ENCODE data around the gene ELAPOR2.
"Not testable (repeated sequence)": the region's sequence is repeated elsewhere in the genome, so short reads cannot be mapped to it uniquely, and the experiment has no call there.

Gene ELAPOR2

DNA sequence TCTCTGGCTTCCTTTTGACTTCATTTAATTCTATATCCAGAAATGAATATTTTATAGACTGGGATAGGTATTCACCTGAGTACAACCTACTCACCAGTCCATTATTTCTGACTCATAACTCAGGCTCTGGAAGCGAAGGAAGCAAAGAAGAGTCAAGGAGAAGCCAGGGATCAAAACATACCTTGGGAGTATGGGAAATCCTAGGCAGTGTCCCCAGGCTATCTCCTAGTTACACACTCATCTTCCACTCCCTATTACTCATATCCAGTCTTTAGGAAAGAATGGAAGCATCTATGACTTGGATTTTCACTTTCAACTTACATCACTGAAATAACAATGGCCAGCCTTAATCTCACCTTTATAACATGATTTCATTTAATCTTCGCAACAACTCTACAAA is 40.9 kb upstream of the ELAPOR2 start:
- no peaks in the 10 kb centered on the region for H3K4me1 ChIP-seq (ENCODE audit: control insufficient read depth, low read depth, low read length)
- H2AK5ac ChIP-seq (ENCODE audit: low read length), result no peak overlapping the region
- H3K27me3 ChIP-seq (ENCODE audit: insufficient read depth, low read length, poor library complexity), result no peaks in the 10 kb centered on the region
- H3K4ac ChIP-seq (ENCODE audit: low read depth, low read length), result no peak overlapping the region
- H3K18ac ChIP-seq (ENCODE audit: low read length), result no peak overlapping the region
- H3K4me3 ChIP-seq (ENCODE audit: low read length), result no peak overlapping the region
- no peak overlapping the region for H2BK5ac ChIP-seq (ENCODE audit: low read length)
- H2BK15ac ChIP-seq (replicated peaks; ENCODE audit: low read depth), result no peak overlapping the region
- H3K4me2 ChIP-seq (ENCODE audit: low read length), result no peak overlapping the region
- H4K8ac ChIP-seq (ENCODE audit: low read depth, low read length), result no peak overlapping the region
- WGBS (ENCODE audit: extremely low coverage, insufficient coverage, low lambda C conversion rate), result no CpG with 5 or more reads among the region's 2 CpGs
- no peaks in the 10 kb centered on the region for H3K79me2 ChIP-seq (ENCODE audit: control insufficient read depth, insufficient read depth, low read length)
- no peak overlapping the region for H3K27ac ChIP-seq (ENCODE audit: low read depth, low read length)
- no peak overlapping the region for H3K23ac ChIP-seq (ENCODE audit: low read length)
- H3K79me1 ChIP-seq (ENCODE audit: low read length), result no peaks in the 10 kb centered on the region
- no peak overlapping the region for H4K5ac ChIP-seq (ENCODE audit: low read length)
- H3K56ac ChIP-seq (ENCODE audit: low read length), result no peak overlapping the region
- no peak overlapping the region for H2BK120ac ChIP-seq (ENCODE audit: low read depth, low read length)
- H3K36me3 ChIP-seq (ENCODE audit: control insufficient read depth, insufficient read depth, low read length), result no peaks in the 10 kb centered on the region
- H3K9ac ChIP-seq (ENCODE audit: low read length), result no peak overlapping the region
- DNase-seq, result no peak

DNA sequence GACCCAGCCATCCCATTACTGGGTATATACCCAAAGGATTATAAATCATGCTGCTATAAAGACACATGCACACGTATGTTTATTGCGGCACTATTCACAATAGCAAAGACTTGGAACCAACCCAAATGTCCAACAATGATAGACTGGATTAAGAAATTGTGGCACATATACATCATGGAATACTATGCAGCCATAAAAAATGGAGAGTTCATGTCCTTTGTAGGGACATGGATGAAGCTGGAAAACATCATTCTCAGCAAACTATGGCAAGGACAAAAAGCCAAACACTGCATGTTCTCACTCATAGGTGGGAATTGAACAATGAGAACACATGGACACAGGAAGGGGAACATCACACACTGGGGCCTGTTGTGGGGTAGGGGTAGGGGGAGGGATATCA is 37.9 kb upstream of the ELAPOR2 start:
- not testable (repeated sequence) for H3K4me2 ChIP-seq (ENCODE audit: low read length); H2AK5ac ChIP-seq (ENCODE audit: low read length); H3K79me1 ChIP-seq (ENCODE audit: low read length); H3K27ac ChIP-seq (ENCODE audit: low read depth, low read length); H2BK15ac ChIP-seq (replicated peaks; ENCODE audit: low read depth); H4K8ac ChIP-seq (ENCODE audit: low read depth, low read length); H3K4me3 ChIP-seq (ENCODE audit: low read length); DNase-seq; H4K5ac ChIP-seq (ENCODE audit: low read length); H2BK120ac ChIP-seq (ENCODE audit: low read depth, low read length); H3K56ac ChIP-seq (ENCODE audit: low read length); H2BK5ac ChIP-seq (ENCODE audit: low read length); H3K18ac ChIP-seq (ENCODE audit: low read length); H3K23ac ChIP-seq (ENCODE audit: low read length); H3K79me2 ChIP-seq (ENCODE audit: control insufficient read depth, insufficient read depth, low read length); H3K9ac ChIP-seq (ENCODE audit: low read length); H3K4me1 ChIP-seq (ENCODE audit: control insufficient read depth, low read depth, low read length); H3K4ac ChIP-seq (ENCODE audit: low read depth, low read length); H3K36me3 ChIP-seq (ENCODE audit: control insufficient read depth, insufficient read depth, low read length); H3K27me3 ChIP-seq (ENCODE audit: insufficient read depth, low read length, poor library complexity)
- no CpG with 5 or more reads among the region's 2 CpGs for WGBS (ENCODE audit: extremely low coverage, insufficient coverage, low lambda C conversion rate)

DNA sequence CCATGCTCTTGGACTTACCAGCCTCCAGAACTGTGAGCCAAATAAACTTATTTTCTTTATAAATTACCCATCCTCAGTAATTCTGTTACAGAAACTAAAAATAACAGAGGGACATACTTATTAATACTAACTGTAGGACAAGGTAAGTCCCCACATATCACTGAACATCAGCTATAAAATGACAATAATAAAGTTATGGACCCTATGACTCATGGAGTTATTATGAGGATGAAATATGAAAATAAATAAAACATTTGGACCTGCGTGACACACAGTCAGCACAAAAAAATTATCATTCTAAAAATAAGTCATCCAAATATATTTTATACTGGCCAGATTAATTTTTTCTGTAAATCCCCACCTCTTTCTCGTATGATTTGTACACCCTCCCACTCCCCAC is 34.9 kb upstream of the ELAPOR2 start:
- Histone ChIP-seq H3K56ac (ENCODE audit: low read length) (no peak overlapping the region), H3K4me3 (ENCODE audit: low read length) (no peak overlapping the region)

GRCh38 chr7:87092568-87093091 is 33.2 kb upstream of the ELAPOR2 start:
- no peak for DNase-seq
- Histone ChIP-seq H2BK120ac (ENCODE audit: low read depth, low read length) (no peak overlapping the region), H2BK15ac (replicated peaks; ENCODE audit: low read depth) (no peak overlapping the region), H3K9ac (ENCODE audit: low read length) (no peak overlapping the region), H3K18ac (ENCODE audit: low read length) (no peak overlapping the region), H2BK5ac (ENCODE audit: low read length) (no peak overlapping the region), H2AK5ac (ENCODE audit: low read length) (no peak overlapping the region), H4K8ac (ENCODE audit: low read depth, low read length) (no peak overlapping the region), H3K4ac (ENCODE audit: low read depth, low read length) (no peak overlapping the region), H3K56ac (ENCODE audit: low read length) (no peak overlapping the region), H3K4me1 (ENCODE audit: control insufficient read depth, low read depth, low read length) (no peaks in the 10 kb centered on the region), H3K4me2 (ENCODE audit: low read length) (no peak overlapping the region), H4K5ac (ENCODE audit: low read length) (no peak overlapping the region), H3K4me3 (ENCODE audit: low read length) (no peak overlapping the region), H3K36me3 (ENCODE audit: control insufficient read depth, insufficient read depth, low read length) (no peaks in the 10 kb centered on the region), H3K27ac (ENCODE audit: low read depth, low read length) (no peak overlapping the region), H3K79me2 (ENCODE audit: control insufficient read depth, insufficient read depth, low read length) (no peaks in the 10 kb centered on the region), H3K79me1 (ENCODE audit: low read length) (no peaks in the 10 kb centered on the region), H3K27me3 (ENCODE audit: insufficient read depth, low read length, poor library complexity) (no peaks in the 10 kb centered on the region), H3K23ac (ENCODE audit: low read length) (no peak overlapping the region)
- WGBS (ENCODE audit: extremely low coverage, insufficient coverage, low lambda C conversion rate), result no CpG with 5 or more reads among the region's 2 CpGs

More for the DNA sequence above, 34.9 kb upstream of the ELAPOR2 start:
- Histone ChIP-seq H3K9ac (ENCODE audit: low read length) (no peak overlapping the region), H3K79me1 (ENCODE audit: low read length) (no peaks in the 10 kb centered on the region), H3K27ac (ENCODE audit: low read depth, low read length) (no peak overlapping the region), H3K4me1 (ENCODE audit: control insufficient read depth, low read depth, low read length) (no peaks in the 10 kb centered on the region), H2BK15ac (replicated peaks; ENCODE audit: low read depth) (no peak overlapping the region), H2AK5ac (ENCODE audit: low read length) (no peak overlapping the region), H2BK120ac (ENCODE audit: low read depth, low read length) (no peak overlapping the region), H3K36me3 (ENCODE audit: control insufficient read depth, insufficient read depth, low read length) (no peaks in the 10 kb centered on the region), H3K79me2 (ENCODE audit: control insufficient read depth, insufficient read depth, low read length) (no peaks in the 10 kb centered on the region), H3K4ac (ENCODE audit: low read depth, low read length) (no peak overlapping the region), H3K4me2 (ENCODE audit: low read length) (no peak overlapping the region), H4K8ac (ENCODE audit: low read depth, low read length) (no peak overlapping the region), H3K18ac (ENCODE audit: low read length) (no peak overlapping the region), H4K5ac (ENCODE audit: low read length) (no peak overlapping the region), H3K23ac (ENCODE audit: low read length) (no peak overlapping the region), H3K27me3 (ENCODE audit: insufficient read depth, low read length, poor library complexity) (no peaks in the 10 kb centered on the region), H2BK5ac (ENCODE audit: low read length) (no peak overlapping the region)
- no CpG with 5 or more reads among the region's 2 CpGs for WGBS (ENCODE audit: extremely low coverage, insufficient coverage, low lambda C conversion rate)
- no peak for DNase-seq

- H3K27ac ChIP-seq (ENCODE audit: low read depth, low read length), result no peak overlapping the region
- H3K18ac ChIP-seq (ENCODE audit: low read length), result no peak overlapping the region
- no peaks in the 10 kb centered on the region for H3K4me1 ChIP-seq (ENCODE audit: control insufficient read depth, low read depth, low read length)
- H3K36me3 ChIP-seq (ENCODE audit: control insufficient read depth, insufficient read depth, low read length), result no peaks in the 10 kb centered on the region
- peak; percentile 93 for DNase-seq
- no peak overlapping the region for H4K8ac ChIP-seq (ENCODE audit: low read depth, low read length)
- H3K23ac ChIP-seq (ENCODE audit: low read length), result no peak overlapping the region
- H3K79me2 ChIP-seq (ENCODE audit: control insufficient read depth, insufficient read depth, low read length), result no peaks in the 10 kb centered on the region
- no peak overlapping the region for H2AK5ac ChIP-seq (ENCODE audit: low read length)
- H3K9ac ChIP-seq (ENCODE audit: low read length), result no peak overlapping the region
- WGBS (ENCODE audit: extremely low coverage, insufficient coverage, low lambda C conversion rate), result no CpG with 5 or more reads among the region's 1 CpG
- no peaks in the 10 kb centered on the region for H3K79me1 ChIP-seq (ENCODE audit: low read length)
- H3K4ac ChIP-seq (ENCODE audit: low read depth, low read length), result no peak overlapping the region
- no peak overlapping the region for H2BK5ac ChIP-seq (ENCODE audit: low read length)
- no peak overlapping the region for H2BK120ac ChIP-seq (ENCODE audit: low read depth, low read length)
- H3K56ac ChIP-seq (ENCODE audit: low read length), result no peak overlapping the region
- H3K4me2 ChIP-seq (ENCODE audit: low read length), result no peak overlapping the region
- H3K27me3 ChIP-seq (ENCODE audit: insufficient read depth, low read length, poor library complexity), result no peaks in the 10 kb centered on the region
- no peak overlapping the region for H3K4me3 ChIP-seq (ENCODE audit: low read length)
- H2BK15ac ChIP-seq (replicated peaks; ENCODE audit: low read depth), result no peak overlapping the region
- no peak overlapping the region for H4K5ac ChIP-seq (ENCODE audit: low read length)
Observed at GRCh38 chr7:87091487-87092066, 32.1 kb upstream of the ELAPOR2 start.

All from mesendoderm (in vitro differentiated cells).